GM12801 (cell line): ENCODE measurements around the gene DNAI2.

Experiments
- CTCF ChIP-seq: IDR thresholded peaks from one replicate; pipeline ENCODE4 v1.5.1; 2011; ENCODE audit warnings: control low read depth; ENCODE audit not compliant: insufficient read length; ENCODE audit errors: extremely low read depth

The DNAI2 gene

GRCh38 chr17:74292495-74292894 is 18.5 kb downstream of the DNAI2 start:
- no peak for TF ChIP-seq CTCF

- TF ChIP-seq CTCF, result no peak
Measured at GRCh38 chr17:74295625-74296547, 21.9 kb downstream of the DNAI2 start.

- no peak for TF ChIP-seq CTCF
Measured at GRCh38 chr17:74296548-74296936, 22.5 kb downstream of the DNAI2 start.

- TF ChIP-seq CTCF, result no peak
Measured at GRCh38 chr17:74297941-74298340, 23.9 kb downstream of the DNAI2 start.

- TF ChIP-seq CTCF, result no peak
Measured at GRCh38 chr17:74298778-74299177, 24.7 kb downstream of the DNAI2 start.

- TF ChIP-seq CTCF, result no peak
Measured at GRCh38 chr17:74299226-74300009, 25.4 kb downstream of the DNAI2 start.

GRCh38 chr17:74303305-74303704 is 29.3 kb downstream of the DNAI2 start:
- no peak for TF ChIP-seq CTCF
